ENCODE results near the gene ACOT7.

ACOT7 gene

DNA sequence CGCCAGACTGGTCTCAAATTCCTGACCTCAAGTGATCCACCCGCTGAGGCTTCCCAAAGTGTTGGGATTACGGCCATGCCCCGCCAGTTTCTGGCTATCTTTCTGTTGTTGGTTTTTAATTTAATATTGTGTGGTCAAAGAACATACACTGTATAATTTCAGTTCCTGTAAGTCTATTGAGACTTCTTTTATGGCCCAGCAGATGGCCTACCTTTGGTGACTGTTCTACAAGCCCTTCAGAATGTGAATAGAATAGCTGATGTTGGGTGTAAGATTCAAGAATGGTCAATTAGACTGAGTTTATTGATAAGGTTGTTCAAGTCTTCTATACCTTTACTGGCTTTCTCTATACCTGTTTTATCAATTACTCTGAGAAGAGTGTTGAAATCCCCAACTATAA is 15.5 kb upstream of the ACOT7 start:
- TF ChIP-seq EP300 (IDR thresholded peaks at IDR 0.05; ENCODE audit: borderline replicate concordance) (no peak), TEAD4 (IDR thresholded peaks at IDR 0.05) (no peak), TAF1 (IDR thresholded peaks at IDR 0.05; ENCODE audit: low read depth) (no peak), CREB1 (IDR thresholded peaks at IDR 0.05; ENCODE audit: low read depth) (no peak), NFIC (IDR thresholded peaks at IDR 0.05) (no peak)
- TF ChIP-seq, protein P1, sequence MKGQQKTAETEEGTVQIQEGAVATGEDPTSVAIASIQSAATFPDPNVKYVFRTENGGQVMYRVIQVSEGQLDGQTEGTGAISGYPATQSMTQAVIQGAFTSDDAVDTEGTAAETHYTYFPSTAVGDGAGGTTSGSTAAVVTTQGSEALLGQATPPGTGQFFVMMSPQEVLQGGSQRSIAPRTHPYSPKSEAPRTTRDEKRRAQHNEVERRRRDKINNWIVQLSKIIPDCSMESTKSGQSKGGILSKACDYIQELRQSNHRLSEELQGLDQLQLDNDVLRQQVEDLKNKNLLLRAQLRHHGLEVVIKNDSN (IDR thresholded peaks at IDR 0.05), result no peak
- TF ChIP-seq, protein P2, sequence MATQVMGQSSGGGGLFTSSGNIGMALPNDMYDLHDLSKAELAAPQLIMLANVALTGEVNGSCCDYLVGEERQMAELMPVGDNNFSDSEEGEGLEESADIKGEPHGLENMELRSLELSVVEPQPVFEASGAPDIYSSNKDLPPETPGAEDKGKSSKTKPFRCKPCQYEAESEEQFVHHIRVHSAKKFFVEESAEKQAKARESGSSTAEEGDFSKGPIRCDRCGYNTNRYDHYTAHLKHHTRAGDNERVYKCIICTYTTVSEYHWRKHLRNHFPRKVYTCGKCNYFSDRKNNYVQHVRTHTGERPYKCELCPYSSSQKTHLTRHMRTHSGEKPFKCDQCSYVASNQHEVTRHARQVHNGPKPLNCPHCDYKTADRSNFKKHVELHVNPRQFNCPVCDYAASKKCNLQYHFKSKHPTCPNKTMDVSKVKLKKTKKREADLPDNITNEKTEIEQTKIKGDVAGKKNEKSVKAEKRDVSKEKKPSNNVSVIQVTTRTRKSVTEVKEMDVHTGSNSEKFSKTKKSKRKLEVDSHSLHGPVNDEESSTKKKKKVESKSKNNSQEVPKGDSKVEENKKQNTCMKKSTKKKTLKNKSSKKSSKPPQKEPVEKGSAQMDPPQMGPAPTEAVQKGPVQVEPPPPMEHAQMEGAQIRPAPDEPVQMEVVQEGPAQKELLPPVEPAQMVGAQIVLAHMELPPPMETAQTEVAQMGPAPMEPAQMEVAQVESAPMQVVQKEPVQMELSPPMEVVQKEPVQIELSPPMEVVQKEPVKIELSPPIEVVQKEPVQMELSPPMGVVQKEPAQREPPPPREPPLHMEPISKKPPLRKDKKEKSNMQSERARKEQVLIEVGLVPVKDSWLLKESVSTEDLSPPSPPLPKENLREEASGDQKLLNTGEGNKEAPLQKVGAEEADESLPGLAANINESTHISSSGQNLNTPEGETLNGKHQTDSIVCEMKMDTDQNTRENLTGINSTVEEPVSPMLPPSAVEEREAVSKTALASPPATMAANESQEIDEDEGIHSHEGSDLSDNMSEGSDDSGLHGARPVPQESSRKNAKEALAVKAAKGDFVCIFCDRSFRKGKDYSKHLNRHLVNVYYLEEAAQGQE (IDR thresholded peaks at IDR 0.05; ENCODE audit: low read depth), result no peak

DNA sequence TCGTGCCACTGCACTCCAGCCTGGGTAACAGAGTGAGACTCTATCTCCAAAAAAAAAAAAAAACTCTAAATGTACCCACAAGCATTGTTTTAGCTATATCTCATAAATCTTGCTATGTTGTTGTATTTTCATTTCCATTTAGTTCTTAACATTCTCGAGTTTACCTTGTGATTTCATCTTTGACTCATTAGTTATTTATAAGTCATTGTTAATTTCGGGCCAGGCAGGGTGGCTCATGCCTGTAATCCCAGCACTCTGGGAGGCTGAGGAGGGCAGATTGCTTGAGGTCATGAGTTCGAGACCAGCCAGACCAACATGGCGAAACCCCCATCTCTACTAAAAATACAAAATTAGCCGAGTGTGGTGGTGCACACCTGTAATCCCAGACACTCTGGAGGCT is 14.5 kb upstream of the ACOT7 start:
- TF ChIP-seq EGR1 (IDR thresholded peaks at IDR 0.05) (no peak), RAD21 (IDR thresholded peaks at IDR 0.05; ENCODE audit: low read depth) (no peak), FOXM1 (IDR thresholded peaks at IDR 0.05; ENCODE audit: borderline replicate concordance, low read depth) (no peak), TCF12 (IDR thresholded peaks at IDR 0.05; ENCODE audit: low read depth) (no peak), YY1 (IDR thresholded peaks at IDR 0.05; ENCODE audit: low read depth) (no peak), CREB1 (IDR thresholded peaks at IDR 0.05; ENCODE audit: low read depth) (no peak), TAF1 (IDR thresholded peaks at IDR 0.05; ENCODE audit: low read depth) (no peak), EP300 (IDR thresholded peaks at IDR 0.05; ENCODE audit: borderline replicate concordance) (no peak), ZBTB7A (IDR thresholded peaks at IDR 0.05; ENCODE audit: low read depth) (no peak), NFIC (IDR thresholded peaks at IDR 0.05) (no peak), TEAD4 (IDR thresholded peaks at IDR 0.05) (no peak), CEBPB (IDR thresholded peaks at IDR 0.05) (no peak)
- TF ChIP-seq, protein P3, sequence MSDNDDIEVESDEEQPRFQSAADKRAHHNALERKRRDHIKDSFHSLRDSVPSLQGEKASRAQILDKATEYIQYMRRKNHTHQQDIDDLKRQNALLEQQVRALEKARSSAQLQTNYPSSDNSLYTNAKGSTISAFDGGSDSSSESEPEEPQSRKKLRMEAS (IDR thresholded peaks at IDR 0.05), result no peak
- TF ChIP-seq, protein P1 (IDR thresholded peaks at IDR 0.05), result no peak
- TF ChIP-seq, protein P2 (IDR thresholded peaks at IDR 0.05; ENCODE audit: low read depth), result no peak

DNA sequence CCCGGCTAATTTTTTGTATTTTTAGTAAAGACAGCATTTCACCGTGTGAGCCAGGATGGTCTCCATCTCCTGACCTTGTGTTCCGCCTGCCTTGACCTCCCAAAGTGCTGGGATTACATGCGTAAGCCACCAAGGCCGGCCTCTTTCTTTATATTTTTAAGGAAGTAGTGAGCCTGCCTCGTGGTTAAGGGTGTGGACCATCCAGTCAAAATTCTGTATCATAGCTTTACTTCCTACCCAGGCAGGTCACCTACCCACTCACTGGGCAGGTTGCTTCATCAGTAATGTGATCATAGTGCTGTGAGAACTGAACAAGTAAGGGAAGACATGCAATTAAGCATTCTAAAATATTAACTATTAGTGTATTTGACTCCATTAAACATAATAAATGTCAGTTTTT is 8.1 kb upstream of the ACOT7 start:
- TF ChIP-seq YY1 (IDR thresholded peaks at IDR 0.05; ENCODE audit: low read depth), result no peak
- TF ChIP-seq, protein P2 (IDR thresholded peaks at IDR 0.05; ENCODE audit: low read depth), result no peak
- TF ChIP-seq EP300 (IDR thresholded peaks at IDR 0.05; ENCODE audit: borderline replicate concordance), result no peak
- no peak for TF ChIP-seq TAF1 (IDR thresholded peaks at IDR 0.05; ENCODE audit: low read depth)

DNA sequence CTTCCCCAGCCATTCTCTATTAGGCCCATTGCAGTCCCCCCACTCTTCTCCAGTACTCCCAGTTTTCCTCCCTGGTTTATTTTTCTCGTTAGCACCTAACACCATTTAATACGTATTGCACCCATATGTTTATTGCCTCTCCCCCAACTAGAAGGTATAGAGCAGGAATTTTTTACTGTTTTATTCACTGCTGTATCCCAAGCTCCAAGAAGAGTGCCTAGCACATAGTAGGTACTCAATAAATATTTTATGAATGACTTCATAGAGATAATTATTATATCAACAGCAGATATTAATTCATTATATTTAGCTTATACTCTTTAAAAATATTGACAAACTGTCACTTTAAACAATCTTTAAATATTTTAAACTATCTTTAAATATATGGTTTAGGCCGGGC is 5.7 kb upstream of the ACOT7 start:
- TF ChIP-seq, protein P2 (IDR thresholded peaks at IDR 0.05; ENCODE audit: low read depth), result no peak
- TF ChIP-seq, protein P3 (IDR thresholded peaks at IDR 0.05), result no peak
- no peak for TF ChIP-seq NFIC (IDR thresholded peaks at IDR 0.05)
- no peak for TF ChIP-seq TAF1 (IDR thresholded peaks at IDR 0.05; ENCODE audit: low read depth)
- TF ChIP-seq YY1 (IDR thresholded peaks at IDR 0.05; ENCODE audit: low read depth), result no peak
- TF ChIP-seq, protein P1 (IDR thresholded peaks at IDR 0.05), result no peak
- no peak for TF ChIP-seq TCF12 (IDR thresholded peaks at IDR 0.05; ENCODE audit: low read depth)
- TF ChIP-seq TEAD4 (IDR thresholded peaks at IDR 0.05), result no peak
- no peak for TF ChIP-seq FOXM1 (IDR thresholded peaks at IDR 0.05; ENCODE audit: borderline replicate concordance, low read depth)
- no peak for TF ChIP-seq CREB1 (IDR thresholded peaks at IDR 0.05; ENCODE audit: low read depth)
- TF ChIP-seq CEBPB (IDR thresholded peaks at IDR 0.05), result no peak
- no peak for TF ChIP-seq RAD21 (IDR thresholded peaks at IDR 0.05; ENCODE audit: low read depth)
- TF ChIP-seq EP300 (IDR thresholded peaks at IDR 0.05; ENCODE audit: borderline replicate concordance), result no peak
- no peak for TF ChIP-seq ZBTB7A (IDR thresholded peaks at IDR 0.05; ENCODE audit: low read depth)
